Prostate gland (tissue), 2 donors: ENCODE results near the gene SCN4A. TPM values are rescaled to one million over a fixed set of nuclear protein-coding genes. Genes with fewer than 3 reads are reported as not detected.

Experiments
- DNase-seq: peaks from one replicate; pipeline ENCODE4 v3.0.0-alpha.2; 2019; ENCODE audit warnings: low spot score
- H3K27ac ChIP-seq, 2 donors: fragments of 200-600 bp; sonication (generic); 2 replicates each; pipeline ENCODE4 v1.5.1; 2017 to 2019
- H3K27me3 ChIP-seq: fragments of 200-600 bp; sonication (generic); replicated peaks from 2 replicates; pipeline ENCODE4 v1.5.1; 2019; ENCODE audit not compliant: insufficient read depth
- H3K36me3 ChIP-seq, 2 donors: fragments of 200-600 bp; sonication (generic); 1 replicate in 1 of 2; 2 replicates in 1 of 2; pipeline versions ENCODE4 v1.5.1 to v1.8.1; 2017 to 2019
- H3K4me1 ChIP-seq: fragments of 200-600 bp; sonication (generic); replicated peaks from 2 replicates; pipeline ENCODE4 v1.5.1; 2019
- H3K4me3 ChIP-seq, 2 donors: fragments of 200-600 bp; sonication (generic); 2 replicates each; pipeline ENCODE4 v1.5.1; 2017 to 2019
- H3K9me3 ChIP-seq: fragments of 200-600 bp; sonication (generic); 2 replicates; pipeline ENCODE4 v1.5.1; 2017
- POLR2A ChIP-seq: fragments of 450-650 bp; IDR thresholded peaks from one replicate; pipeline ENCODE4 v1.6.1; 2016; ENCODE audit warnings: antibody characterized with exemption, mild to moderate bottlenecking
- POLR2AphosphoS5 ChIP-seq: sonication (generic); formaldehyde crosslinking; IDR thresholded peaks from one replicate; pipeline ENCODE4 v1.6.1; 2017; ENCODE audit warnings: antibody characterized with exemption
- WGBS: methylation state at CpG from one replicate; pipeline ENCODE4 v1.1.5; 2018; 5-methylcytosine and 5-hydroxymethylcytosine counted together
- intact Hi-C: fragments of 100-400 bp; cut with DNase I; formaldehyde crosslinking; loops from one replicate; pipeline ENCODE4 v1.14.2; 2022
- total RNA-seq, 2 donors: library from RNA; depleted of rRNA; stranded (reverse); fragments of >200 nt; gene quantifications; one replicate each; pipeline ENCODE4 v1.1.0, GENCODE V29; 2016
- TF ChIP-seq, protein P1 (sequence below), 4 experiments: fragments of 200-600 bp in 2 of 4; fragments of 450-650 bp in 2 of 4; sonication (generic) in 2 of 4; IDR thresholded peaks; 1 replicate in 3 of 4; 2 replicates in 1 of 4; pipeline ENCODE4 v1.5.1; 2016 to 2019; ENCODE audit warnings: antibody characterized with exemption in 4 of 4, mild to moderate bottlenecking in 2 of 4, moderate library complexity in 2 of 4

The SCN4A gene
- total RNA-seq, 2 donors from 2014 or later = 0.23 TPM

- H3K4me3 ChIP-seq = no peak overlapping the region
- H3K27me3 ChIP-seq = no peaks in the 10 kb centered on the region
- DNase-seq = no peak
- H3K4me1 ChIP-seq = no peaks in the 10 kb centered on the region
- 85% methylated on average over 18 of the region's 18 CpGs for WGBS
- no peaks in the 10 kb centered on the region for H3K36me3 ChIP-seq
- no peak overlapping the region for H3K27ac ChIP-seq
- intact Hi-C loops = no loop called here
- TF ChIP-seq POLR2AphosphoS5 = no peak
- TF ChIP-seq POLR2A = no peak
- TF ChIP-seq, protein P1, sequence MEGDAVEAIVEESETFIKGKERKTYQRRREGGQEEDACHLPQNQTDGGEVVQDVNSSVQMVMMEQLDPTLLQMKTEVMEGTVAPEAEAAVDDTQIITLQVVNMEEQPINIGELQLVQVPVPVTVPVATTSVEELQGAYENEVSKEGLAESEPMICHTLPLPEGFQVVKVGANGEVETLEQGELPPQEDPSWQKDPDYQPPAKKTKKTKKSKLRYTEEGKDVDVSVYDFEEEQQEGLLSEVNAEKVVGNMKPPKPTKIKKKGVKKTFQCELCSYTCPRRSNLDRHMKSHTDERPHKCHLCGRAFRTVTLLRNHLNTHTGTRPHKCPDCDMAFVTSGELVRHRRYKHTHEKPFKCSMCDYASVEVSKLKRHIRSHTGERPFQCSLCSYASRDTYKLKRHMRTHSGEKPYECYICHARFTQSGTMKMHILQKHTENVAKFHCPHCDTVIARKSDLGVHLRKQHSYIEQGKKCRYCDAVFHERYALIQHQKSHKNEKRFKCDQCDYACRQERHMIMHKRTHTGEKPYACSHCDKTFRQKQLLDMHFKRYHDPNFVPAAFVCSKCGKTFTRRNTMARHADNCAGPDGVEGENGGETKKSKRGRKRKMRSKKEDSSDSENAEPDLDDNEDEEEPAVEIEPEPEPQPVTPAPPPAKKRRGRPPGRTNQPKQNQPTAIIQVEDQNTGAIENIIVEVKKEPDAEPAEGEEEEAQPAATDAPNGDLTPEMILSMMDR (IDR thresholded peaks at IDR 0.05) = no peak
- H3K9me3 ChIP-seq = no peaks in the 10 kb centered on the region
Measured at GRCh38 chr17:63987221-63988126, 14.8 kb upstream of the SCN4A start.

GRCh38 chr17:63986821-63987220 is 14.1 kb upstream of the SCN4A start:
- intact Hi-C loops = no loop called here
- H3K36me3 ChIP-seq = no peaks in the 10 kb centered on the region
- no peaks in the 10 kb centered on the region for H3K27me3 ChIP-seq
- no peak overlapping the region for H3K4me3 ChIP-seq
- TF ChIP-seq POLR2AphosphoS5 (no peak), POLR2A (no peak)
- TF ChIP-seq, protein P1 (IDR thresholded peaks at IDR 0.05) = no peak
- DNase-seq = no peak
- WGBS = 45% methylated on average over 3 of the region's 3 CpGs
- no peaks in the 10 kb centered on the region for H3K4me1 ChIP-seq
- no peak overlapping the region for H3K27ac ChIP-seq
- H3K9me3 ChIP-seq = no peaks in the 10 kb centered on the region

- TF ChIP-seq, protein P1 (IDR thresholded peaks at IDR 0.05) = no peak
- TF ChIP-seq POLR2A (no peak), POLR2AphosphoS5 (no peak)
- WGBS = 93% methylated on average over 13 of the region's 13 CpGs
- H3K36me3 ChIP-seq = no peaks in the 10 kb centered on the region
- intact Hi-C loops = no loop called here
- no peak overlapping the region for H3K27ac ChIP-seq
- DNase-seq = no peak
- no peak overlapping the region for H3K4me3 ChIP-seq
- no peaks in the 10 kb centered on the region for H3K4me1 ChIP-seq
- H3K27me3 ChIP-seq = no peaks in the 10 kb centered on the region
- H3K9me3 ChIP-seq = no peaks in the 10 kb centered on the region
Measured at GRCh38 chr17:63985387-63986140, 12.8 kb upstream of the SCN4A start.

GRCh38 chr17:63984651-63985386 is 12.1 kb upstream of the SCN4A start:
- H3K9me3 ChIP-seq = no peaks in the 10 kb centered on the region
- WGBS = 84% methylated on average over 16 of the region's 16 CpGs
- no peaks in the 10 kb centered on the region for H3K36me3 ChIP-seq
- no peaks in the 10 kb centered on the region for H3K27me3 ChIP-seq
- intact Hi-C loops = no loop called here
- no peak overlapping the region for H3K27ac ChIP-seq
- H3K4me1 ChIP-seq = no peaks in the 10 kb centered on the region
- DNase-seq = no peak
- no peak overlapping the region for H3K4me3 ChIP-seq
- TF ChIP-seq, protein P1 (IDR thresholded peaks at IDR 0.05) = no peak
- TF ChIP-seq POLR2A (no peak), POLR2AphosphoS5 (no peak)
